ENCODE data around the gene CCDC85A.

Gene CCDC85A

GRCh38 chr2:56191617-56192016 lies 7.8 kb downstream of the CCDC85A start:
- H3K4me3 ChIP-seq (ENCODE audit: low read depth, low read length): no peak overlapping the region
- DNase-seq (ENCODE audit: low read depth): no peak

- DNase-seq (ENCODE audit: low read depth): no peak
- no peak overlapping the region for H3K4me3 ChIP-seq (ENCODE audit: low read depth, low read length)
Observed at GRCh38 chr2:56192664-56193305, 9.0 kb downstream of the CCDC85A start.

- no peak overlapping the region for H3K4me3 ChIP-seq (ENCODE audit: low read depth, low read length)
- DNase-seq (ENCODE audit: low read depth): peak; percentile 41
Observed at GRCh38 chr2:56195563-56195962, 11.8 kb downstream of the CCDC85A start.

- no peak overlapping the region for H3K4me3 ChIP-seq (ENCODE audit: low read depth, low read length)
- no peak for DNase-seq (ENCODE audit: low read depth)
Observed at GRCh38 chr2:56197816-56198215, 14.0 kb downstream of the CCDC85A start.

GRCh38 chr2:56198936-56199335 lies 15.1 kb downstream of the CCDC85A start:
- no peak overlapping the region for H3K4me3 ChIP-seq (ENCODE audit: low read depth, low read length)
- no peak for DNase-seq (ENCODE audit: low read depth)

GRCh38 chr2:56199492-56199891 lies 15.7 kb downstream of the CCDC85A start:
- peak; percentile 76 for DNase-seq (ENCODE audit: low read depth)
- no peak overlapping the region for H3K4me3 ChIP-seq (ENCODE audit: low read depth, low read length)

GRCh38 chr2:56202381-56203121 lies 18.8 kb downstream of the CCDC85A start:
- H3K4me3 ChIP-seq (ENCODE audit: low read depth, low read length): no peak overlapping the region
- DNase-seq (ENCODE audit: low read depth): no peak

- no peak overlapping the region for H3K4me3 ChIP-seq (ENCODE audit: low read depth, low read length)
- no peak for DNase-seq (ENCODE audit: low read depth)
Observed at GRCh38 chr2:56204556-56204955, 20.8 kb downstream of the CCDC85A start.

- DNase-seq (ENCODE audit: low read depth): no peak
- no peak overlapping the region for H3K4me3 ChIP-seq (ENCODE audit: low read depth, low read length)
Observed at GRCh38 chr2:56206250-56206649, 22.5 kb downstream of the CCDC85A start.

- H3K4me3 ChIP-seq (ENCODE audit: low read depth, low read length): no peak overlapping the region
- DNase-seq (ENCODE audit: low read depth): no peak
Observed at GRCh38 chr2:56207760-56208159, 24.0 kb downstream of the CCDC85A start.

- no peak overlapping the region for H3K4me3 ChIP-seq (ENCODE audit: low read depth, low read length)
- no peak for DNase-seq (ENCODE audit: low read depth)
Observed at GRCh38 chr2:56208380-56208779, 24.6 kb downstream of the CCDC85A start.

GRCh38 chr2:56209701-56210100 lies 25.9 kb downstream of the CCDC85A start:
- DNase-seq (ENCODE audit: low read depth): no peak
- no peak overlapping the region for H3K4me3 ChIP-seq (ENCODE audit: low read depth, low read length)

GRCh38 chr2:56210291-56210690 lies 26.5 kb downstream of the CCDC85A start:
- no peak overlapping the region for H3K4me3 ChIP-seq (ENCODE audit: low read depth, low read length)
- no peak for DNase-seq (ENCODE audit: low read depth)

- no peak for DNase-seq (ENCODE audit: low read depth)
- H3K4me3 ChIP-seq (ENCODE audit: low read depth, low read length): no peak overlapping the region
Observed at GRCh38 chr2:56211048-56211447, 27.3 kb downstream of the CCDC85A start.

GRCh38 chr2:56215911-56216310 lies 32.1 kb downstream of the CCDC85A start:
- DNase-seq (ENCODE audit: low read depth): no peak

GRCh38 chr2:56217106-56217505 lies 33.3 kb downstream of the CCDC85A start:
- H3K4me3 ChIP-seq (ENCODE audit: low read depth, low read length): no peak overlapping the region
- no peak for DNase-seq (ENCODE audit: low read depth)

More at GRCh38 chr2:56215911-56216310, 32.1 kb downstream of the CCDC85A start:
- no peak overlapping the region for H3K4me3 ChIP-seq (ENCODE audit: low read depth, low read length)

GRCh38 chr2:56222481-56222880 lies 38.7 kb downstream of the CCDC85A start:
- H3K4me3 ChIP-seq (ENCODE audit: low read depth, low read length): no peak overlapping the region
- no peak for DNase-seq (ENCODE audit: low read depth)

- DNase-seq (ENCODE audit: low read depth): no peak
- no peak overlapping the region for H3K4me3 ChIP-seq (ENCODE audit: low read depth, low read length)
Observed at GRCh38 chr2:56224316-56224715, 40.5 kb downstream of the CCDC85A start.

GRCh38 chr2:56227811-56228210 lies 44.0 kb downstream of the CCDC85A start:
- peak; percentile 74 for DNase-seq (ENCODE audit: low read depth)
- no peak overlapping the region for H3K4me3 ChIP-seq (ENCODE audit: low read depth, low read length)

- DNase-seq (ENCODE audit: low read depth): peak; percentile 27
- H3K4me3 ChIP-seq (ENCODE audit: low read depth, low read length): no peak overlapping the region
Observed at GRCh38 chr2:56229397-56230060, 45.7 kb downstream of the CCDC85A start.

- H3K4me3 ChIP-seq (ENCODE audit: low read depth, low read length): no peak overlapping the region
- DNase-seq (ENCODE audit: low read depth): peak; percentile 83
Observed at GRCh38 chr2:56230156-56230555, 46.4 kb downstream of the CCDC85A start.

Data from skeletal muscle cell (primary cell).